Midbrain (tissue), 1 donor: Measurements from ENCODE around the gene ARHGEF25.
"Not testable (repeated sequence)": the region's sequence is repeated elsewhere in the genome, so short reads cannot be mapped to it uniquely, and the experiment has no call there.

ENCODE experiments used
- DNase-seq: peaks from one replicate; lab custom pipeline; 2025; lab: John Stamatoyannopoulos, UW

The ARHGEF25 gene

GRCh38 chr12:57638096-57638495 is 26.9 kb downstream of the ARHGEF25 start:
- no peak for DNase-seq

GRCh38 chr12:57640175-57641042 is 29.2 kb downstream of the ARHGEF25 start:
- no peak for DNase-seq

- DNase-seq = no peak
Observed at GRCh38 chr12:57641699-57642442, 30.6 kb downstream of the ARHGEF25 start.

GRCh38 chr12:57645990-57646658 is 34.9 kb downstream of the ARHGEF25 start:
- not testable (repeated sequence) for DNase-seq

- not testable (repeated sequence) for DNase-seq
Observed at GRCh38 chr12:57646659-57647049, 35.4 kb downstream of the ARHGEF25 start.

GRCh38 chr12:57654042-57654441 is 42.8 kb downstream of the ARHGEF25 start:
- no peak for DNase-seq

- DNase-seq = no peak
Observed at GRCh38 chr12:57655541-57656240, 44.5 kb downstream of the ARHGEF25 start.

GRCh38 chr12:57656408-57656807 is 45.2 kb downstream of the ARHGEF25 start:
- DNase-seq = not testable (repeated sequence)

- DNase-seq = peak; percentile 4
Observed at GRCh38 chr12:57657744-57658143, 46.5 kb downstream of the ARHGEF25 start.

- no peak for DNase-seq
Observed at GRCh38 chr12:57658890-57659289, 47.7 kb downstream of the ARHGEF25 start.

- no peak for DNase-seq
Observed at GRCh38 chr12:57661376-57661775, 50.1 kb downstream of the ARHGEF25 start.

GRCh38 chr12:57665066-57665820 is 54.0 kb downstream of the ARHGEF25 start:
- DNase-seq = not testable (repeated sequence)
